Endothelial cell of umbilical vein (primary cell): ENCODE results near the gene FGFR1OP2. TPM values are rescaled to one million over a fixed set of nuclear protein-coding genes. Genes with fewer than 3 reads are reported as not detected.

Source experiments
- BruUV-seq: library from RNA; stranded (reverse); fragments of 400-500 nt; replicated peaks from 2 replicates; lab custom pipeline; 2021; lab: Mats Ljungman, UMichigan
- CTCF ChIA-PET: fragments of 300-600, 350-600 bp; sonication (Branson Sonifier 250); formaldehyde crosslinking; loops from one replicate; lab custom pipeline; 2021; ENCODE audit warnings: antibody characterized with exemption, inconsistent platforms; lab: Charles Lee
- POLR2A ChIA-PET: fragments of 300-600, 350-600 bp; sonication (Branson Sonifier 250); formaldehyde crosslinking; loops from one replicate; lab custom pipeline; 2021; ENCODE audit warnings: antibody characterized with exemption, inconsistent platforms; lab: Charles Lee
- DNase-seq: peaks from one replicate; pipeline ENCODE4 v3.0.0-alpha.2; 2011; ENCODE audit warnings: low read depth, low spot score
- FAIRE-seq: peaks from 2 replicates; lab custom pipeline; 2011; peaks lifted over from hg19 to GRCh38; lab: Jason Lieb, UNC
- H2AFZ ChIP-seq: 2 replicates; pipeline ENCODE4 v1.6.0; 2012; ENCODE audit warnings: low read depth, low read length, control low read depth, inconsistent platforms
- H3K27ac ChIP-seq: 2 replicates; pipeline ENCODE4 v1.5.1; 2011; ENCODE audit warnings: low read depth, mild to moderate bottlenecking, control low read depth, low read length, moderate library complexity; ENCODE audit not compliant: insufficient read depth
- H3K27me3 ChIP-seq, 2 experiments: 2 replicates each; pipeline versions ENCODE4 v1.6.0 to v1.6.1; 2011; ENCODE audit warnings: low read length in 2 of 2, mixed read lengths in 1 of 2; ENCODE audit not compliant: control insufficient read depth in 2 of 2, insufficient read depth in 2 of 2
- H3K36me3 ChIP-seq, 2 experiments: 2 replicates in 1 of 2; 3 replicates in 1 of 2; pipeline ENCODE4 v1.5.1; 2011; ENCODE audit warnings: low read length in 2 of 2, mild to moderate bottlenecking in 1 of 2, moderate library complexity in 1 of 2; ENCODE audit not compliant: control insufficient read depth in 2 of 2, insufficient read depth in 2 of 2; ENCODE audit errors: extremely low read depth in 1 of 2
- H3K4me1 ChIP-seq: 3 replicates; pipeline ENCODE4 v1.5.1; 2011; ENCODE audit warnings: mild to moderate bottlenecking, low read length; ENCODE audit not compliant: control insufficient read depth, insufficient read depth; ENCODE audit errors: extremely low read depth
- H3K4me2 ChIP-seq: 2 replicates; pipeline ENCODE4 v1.6.1; 2011; ENCODE audit warnings: low read length, control low read depth, mixed read lengths; ENCODE audit not compliant: insufficient read depth
- H3K4me3 ChIP-seq, 3 experiments: fragments of 200-600 bp in 1 of 3; sonication (generic), shearing (Covaris generic) in 1 of 3; replicated peaks in 1 of 3; 2 replicates each; pipeline ENCODE4 v1.5.1; 2011 to 2016; ENCODE audit warnings: control low read depth in 3 of 3, low read length in 3 of 3, mild to moderate bottlenecking in 2 of 3, inconsistent platforms in 1 of 3, low read depth in 1 of 3, moderate library complexity in 1 of 3; ENCODE audit not compliant: insufficient read depth in 1 of 3
- H3K79me2 ChIP-seq: 2 replicates; pipeline ENCODE4 v1.6.0; 2012; ENCODE audit warnings: low read length, inconsistent platforms; ENCODE audit not compliant: control insufficient read depth, insufficient read depth
- H3K9ac ChIP-seq: replicated peaks from 2 replicates; pipeline ENCODE3; 2011; ENCODE audit warnings: low read length, control low read depth; ENCODE audit not compliant: insufficient read depth; ENCODE audit errors: extremely low read depth
- H3K9me1 ChIP-seq: replicated peaks from 3 replicates; pipeline ENCODE4 v1.6.0; 2011; ENCODE audit warnings: mild to moderate bottlenecking, low read length; ENCODE audit not compliant: control insufficient read depth, insufficient read depth; ENCODE audit errors: extremely low read depth
- H3K9me3 ChIP-seq: replicated peaks from 2 replicates; pipeline ENCODE4 v1.5.1; 2012; ENCODE audit warnings: low read length, inconsistent platforms; ENCODE audit not compliant: control insufficient read depth, insufficient read depth
- H4K20me1 ChIP-seq: replicated peaks from 2 replicates; pipeline ENCODE3; 2011; ENCODE audit warnings: mild to moderate bottlenecking, low read length; ENCODE audit not compliant: control insufficient read depth, insufficient read depth; ENCODE audit errors: extremely low read depth
- EZH2 ChIP-seq: IDR thresholded peaks from 2 replicates; pipeline ENCODE4 v1.6.1; 2012; ENCODE audit warnings: borderline replicate concordance, low read depth, mild to moderate bottlenecking, moderate library complexity, low read length, inconsistent platforms; ENCODE audit not compliant: severe bottlenecking
- FOS ChIP-seq: IDR thresholded peaks from 2 replicates; pipeline ENCODE4 v1.6.1; 2011; ENCODE audit warnings: mild to moderate bottlenecking, low read length, moderate library complexity, borderline replicate concordance; ENCODE audit not compliant: insufficient read depth
- GATA2 ChIP-seq: IDR thresholded peaks from 2 replicates; pipeline ENCODE4 v1.7.0; 2011; ENCODE audit warnings: low read depth, mild to moderate bottlenecking, moderate library complexity, mixed read lengths, low read length; ENCODE audit not compliant: insufficient read length, insufficient read depth
- JUN ChIP-seq: IDR thresholded peaks from 2 replicates; pipeline ENCODE4 v1.6.1; 2011; ENCODE audit warnings: borderline replicate concordance, low read depth; ENCODE audit not compliant: insufficient read length, insufficient read depth
- MYC ChIP-seq: IDR thresholded peaks from one replicate; pipeline ENCODE4 v1.6.1; 2011; ENCODE audit warnings: mild to moderate bottlenecking, low read depth, low read length
- POLR2A ChIP-seq: IDR thresholded peaks from 2 replicates; pipeline ENCODE4 v1.6.1; 2012; ENCODE audit warnings: low read depth, mild to moderate bottlenecking, control low read depth, low read length
- POLR2AphosphoS5 ChIP-seq: IDR thresholded peaks from 2 replicates; pipeline ENCODE4 v1.6.1; 2012; ENCODE audit warnings: low read depth, mild to moderate bottlenecking, control low read depth, low read length, moderate library complexity; ENCODE audit not compliant: insufficient read depth
- dilution Hi-C: fragments of 300-500 bp; cut with MboI; formaldehyde crosslinking; loops from one replicate; pipeline ENCODE4 v1.15.0; 2019; ENCODE audit warnings: low sequenced_read_pairs; ENCODE audit not compliant: extremely low pct_ligation_motif_present
- intact Hi-C: fragments of 100-400 bp; cut with micrococcal nuclease; formaldehyde crosslinking; loops from one replicate; pipeline ENCODE4 v1.10.0; 2022
- polyA plus RNA-seq, 4 experiments: library from polyadenylated mRNA; depleted of rRNA in 3 of 4; stranded (reverse) in 3 of 4; unstranded in 1 of 4; fragments of >200 nt; gene quantifications; 2 replicates each; pipeline versions ENCODE4 v1.2.1 to v1.2.3, GENCODE V29; 2011 to 2012; ENCODE audit warnings: missing spikeins in 1 of 4
- total RNA-seq: library from RNA; stranded (reverse); gene quantifications from 2 replicates; pipeline ENCODE4 v1.2.3, GENCODE V29; 2021
- TF ChIP-seq, protein P1 (sequence below), 2 donors: IDR thresholded peaks; 1 replicate in 1 of 2; 2 replicates in 1 of 2; pipeline ENCODE4 v1.5.1; 2011; ENCODE audit warnings: low read length in 2 of 2, mild to moderate bottlenecking in 2 of 2, moderate library complexity in 2 of 2, control low read depth in 1 of 2, inconsistent platforms in 1 of 2, low read depth in 1 of 2; ENCODE audit not compliant: insufficient read depth in 1 of 2; ENCODE audit errors: extremely low read depth in 1 of 2
- TF ChIP-seq, protein P2 (sequence below): IDR thresholded peaks from 2 replicates; pipeline ENCODE4 v1.6.1; 2011; ENCODE audit not compliant: insufficient read depth, insufficient read length

The FGFR1OP2 gene
- total and polyA plus RNA-seq, 2 donors (not counting 3 experiments of a cell fraction or from before 2014, with no cell fraction given) = 22.7 to 49.3 TPM

- peaks cover 18% of the 10 kb centered on the region for H3K4me1 ChIP-seq
- H3K9me1 ChIP-seq = no peaks in the 10 kb centered on the region
- intact Hi-C loops = no loop called here
- dilution Hi-C loops = no loop called here
- H3K27me3 ChIP-seq = no peaks in the 10 kb centered on the region
- H3K4me3 ChIP-seq = no peak overlapping the region
- no peak overlapping the region for H3K4me2 ChIP-seq
- H2AFZ ChIP-seq = no peak overlapping the region
- FAIRE-seq (no peak), DNase-seq (no peak)
- H4K20me1 ChIP-seq = peaks cover 3% of the 10 kb centered on the region
- no peak overlapping the region for H3K9ac ChIP-seq
- CTCF ChIA-PET = interaction anchor here (1.1 to 2.3 kb wide), 3 partner anchors 12 to 60 kb away, joined by 3 to 25 read pairs (median 3); partner anchors contain the start of gene TM7SF3
- H3K9me3 ChIP-seq = no peaks in the 10 kb centered on the region
- H3K79me2 ChIP-seq = peaks cover 4% of the 10 kb centered on the region
- TF ChIP-seq POLR2AphosphoS5 (no peak), JUN (no peak), MYC (no peak), EZH2 (no peak), GATA2 (no peak), FOS (no peak), POLR2A (no peak)
- TF ChIP-seq, protein P1, sequence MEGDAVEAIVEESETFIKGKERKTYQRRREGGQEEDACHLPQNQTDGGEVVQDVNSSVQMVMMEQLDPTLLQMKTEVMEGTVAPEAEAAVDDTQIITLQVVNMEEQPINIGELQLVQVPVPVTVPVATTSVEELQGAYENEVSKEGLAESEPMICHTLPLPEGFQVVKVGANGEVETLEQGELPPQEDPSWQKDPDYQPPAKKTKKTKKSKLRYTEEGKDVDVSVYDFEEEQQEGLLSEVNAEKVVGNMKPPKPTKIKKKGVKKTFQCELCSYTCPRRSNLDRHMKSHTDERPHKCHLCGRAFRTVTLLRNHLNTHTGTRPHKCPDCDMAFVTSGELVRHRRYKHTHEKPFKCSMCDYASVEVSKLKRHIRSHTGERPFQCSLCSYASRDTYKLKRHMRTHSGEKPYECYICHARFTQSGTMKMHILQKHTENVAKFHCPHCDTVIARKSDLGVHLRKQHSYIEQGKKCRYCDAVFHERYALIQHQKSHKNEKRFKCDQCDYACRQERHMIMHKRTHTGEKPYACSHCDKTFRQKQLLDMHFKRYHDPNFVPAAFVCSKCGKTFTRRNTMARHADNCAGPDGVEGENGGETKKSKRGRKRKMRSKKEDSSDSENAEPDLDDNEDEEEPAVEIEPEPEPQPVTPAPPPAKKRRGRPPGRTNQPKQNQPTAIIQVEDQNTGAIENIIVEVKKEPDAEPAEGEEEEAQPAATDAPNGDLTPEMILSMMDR (IDR thresholded peaks at IDR 0.05; ENCODE audit: extremely low read depth in 1 of 2, insufficient read depth in 1 of 2, low read depth in 1 of 2, low read length in 2 of 2) = no peak
- TF ChIP-seq, protein P2, sequence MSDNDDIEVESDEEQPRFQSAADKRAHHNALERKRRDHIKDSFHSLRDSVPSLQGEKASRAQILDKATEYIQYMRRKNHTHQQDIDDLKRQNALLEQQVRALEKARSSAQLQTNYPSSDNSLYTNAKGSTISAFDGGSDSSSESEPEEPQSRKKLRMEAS = no peak
- no peaks in the 10 kb centered on the region for H3K36me3 ChIP-seq
- POLR2A ChIA-PET = no interaction called here
- BruUV-seq = no TSS peak
- no peak overlapping the region for H3K27ac ChIP-seq
These were observed 63.9 kb downstream of the FGFR1OP2 start for GRCh38 chr12:27002141-27002540.
